Endodermal cell (in vitro differentiated cells): ENCODE results near the gene PTPRN2. TPM values are rescaled to one million over a fixed set of nuclear protein-coding genes. Genes with fewer than 3 reads are reported as not detected.

Experiments
- DNase-seq: peaks from one replicate; pipeline ENCODE4 v3.0.0-alpha.2; 2017
- H3K27ac ChIP-seq: 2 replicates; pipeline ENCODE4 v1.5.1; 2013; ENCODE audit warnings: mild to moderate bottlenecking, low read depth, low read length, moderate library complexity
- H3K27me3 ChIP-seq: 2 replicates; pipeline ENCODE4 v1.6.1; 2013; ENCODE audit warnings: mild to moderate bottlenecking, low read length, moderate library complexity; ENCODE audit not compliant: insufficient read depth, control insufficient read depth, poor library complexity, severe bottlenecking
- H3K36me3 ChIP-seq: 2 replicates; pipeline ENCODE4 v1.7.0; 2013; ENCODE audit warnings: mild to moderate bottlenecking, low read length, moderate library complexity; ENCODE audit not compliant: control insufficient read depth, insufficient read depth
- H3K4me1 ChIP-seq: one replicate; pipeline ENCODE4 v1.7.0; 2013; ENCODE audit warnings: low read length; ENCODE audit not compliant: control insufficient read depth, insufficient read depth
- H3K4me3 ChIP-seq: 2 replicates; pipeline ENCODE4 v1.5.1; 2013; ENCODE audit warnings: mild to moderate bottlenecking, low read length, moderate library complexity
- H3K9ac ChIP-seq: 2 replicates; pipeline ENCODE4 v1.6.1; 2013; ENCODE audit warnings: mild to moderate bottlenecking, low read length, moderate library complexity; ENCODE audit not compliant: poor library complexity, severe bottlenecking; ENCODE audit errors: extremely low read depth
- H3K9me3 ChIP-seq: 2 replicates; pipeline ENCODE4 v1.6.1; 2013; ENCODE audit warnings: mild to moderate bottlenecking, low read length, moderate library complexity; ENCODE audit not compliant: control insufficient read depth
- H3K27ac Mint-ChIP-seq: 2 replicates; pipeline ENCODE4 v1.8.0; 2020; ENCODE audit warnings: mixed read lengths
- H3K27me3 Mint-ChIP-seq: 2 replicates; pipeline ENCODE4 v1.8.0; 2021; ENCODE audit warnings: mild to moderate bottlenecking, mixed read lengths; ENCODE audit not compliant: insufficient read depth
- H3K36me3 Mint-ChIP-seq: 2 replicates; pipeline ENCODE4 v1.8.0; 2020; ENCODE audit warnings: low read depth, mixed read lengths
- H3K4me1 Mint-ChIP-seq: 2 replicates; pipeline ENCODE4 v1.8.0; 2020; ENCODE audit warnings: mixed read lengths
- H3K4me3 Mint-ChIP-seq: 2 replicates; pipeline ENCODE4 v1.8.0; 2020; ENCODE audit warnings: mild to moderate bottlenecking, moderate library complexity, mixed read lengths
- H3K9me3 Mint-ChIP-seq: 2 replicates; pipeline ENCODE4 v1.8.0; 2020; ENCODE audit warnings: mild to moderate bottlenecking, mixed read lengths
- CTCF ChIP-seq: fragments of 200-600 bp; sonication (generic); conservative IDR thresholded peaks from 2 replicates; pipeline ENCODE4 v1.5.0; 2021; ENCODE audit warnings: antibody characterized with exemption, mild to moderate bottlenecking
- WGBS, 2 experiments: methylation state at CpG; one replicate each; pipeline versions ENCODE4 v1.1.5 to v1.1.7; 2013; ENCODE audit warnings: missing lambda C conversion rate in 2 of 2, mixed read lengths in 1 of 2; ENCODE audit not compliant: insufficient coverage in 1 of 2, insufficient read length in 1 of 2; 5-methylcytosine and 5-hydroxymethylcytosine counted together
- total RNA-seq, 2 donors: library from RNA; stranded (reverse); fragmentation: NEBNext Ultra II Directional in 1 of 2; extraction: Animal tissue kit (Norgen Biotek cat#: 25700) in 1 of 2; gene quantifications; 2 replicates in 1 of 2; 3 replicates in 1 of 2; pipeline ENCODE4 v1.2.1, GENCODE V29; 2021

Gene PTPRN2
- total RNA-seq, 2 donors from 2014 or later, result 0.69 to 1.2 TPM

GRCh38 chr7:157806711-157807110 is 780.9 kb downstream of the PTPRN2 start:
- no peaks in the 10 kb centered on the region for H3K27me3 Mint-ChIP-seq
- Histone ChIP-seq H3K4me1 (no peaks in the 10 kb centered on the region), H3K9me3 (peaks cover 72% of the 10 kb centered on the region), H3K4me3 (no peak overlapping the region), H3K36me3 (no peaks in the 10 kb centered on the region), H3K9ac (no peak overlapping the region), H3K27me3 (no peaks in the 10 kb centered on the region), H3K27ac (no peak overlapping the region)
- no peaks in the 10 kb centered on the region for H3K4me1 Mint-ChIP-seq
- no peak for DNase-seq
- no peaks in the 10 kb centered on the region for H3K36me3 Mint-ChIP-seq
- H3K27ac Mint-ChIP-seq, result no peak overlapping the region
- TF ChIP-seq CTCF, result no peak
- no peak overlapping the region for H3K4me3 Mint-ChIP-seq
- peaks cover 37% of the 10 kb centered on the region for H3K9me3 Mint-ChIP-seq
- WGBS, 2 experiments, result 56 to 67% methylated on average over 4 of the region's 4 CpGs

- no peak overlapping the region for H3K9ac ChIP-seq
- H3K4me1 ChIP-seq, result no peaks in the 10 kb centered on the region
- H3K9me3 ChIP-seq, result peaks cover 75% of the 10 kb centered on the region
- peaks cover 33% of the 10 kb centered on the region for H3K9me3 Mint-ChIP-seq
- H3K27ac ChIP-seq, result no peak overlapping the region
- H3K4me3 ChIP-seq, result no peak overlapping the region
- no peak for DNase-seq
- no peak overlapping the region for H3K4me3 Mint-ChIP-seq
- H3K27me3 Mint-ChIP-seq, result no peaks in the 10 kb centered on the region
- H3K4me1 Mint-ChIP-seq, result no peaks in the 10 kb centered on the region
- WGBS, 2 experiments, result 82% methylated on average over 6 of the region's 6 CpGs; no CpG with 5 or more reads in 1 of the 2 experiments
- no peak for TF ChIP-seq CTCF
- H3K27ac Mint-ChIP-seq, result no peak overlapping the region
- no peaks in the 10 kb centered on the region for H3K36me3 ChIP-seq
- H3K36me3 Mint-ChIP-seq, result no peaks in the 10 kb centered on the region
- no peaks in the 10 kb centered on the region for H3K27me3 ChIP-seq
Observed at GRCh38 chr7:157805713-157806112, 781.9 kb downstream of the PTPRN2 start.

GRCh38 chr7:157803906-157804305 is 783.7 kb downstream of the PTPRN2 start:
- no peaks in the 10 kb centered on the region for H3K4me1 Mint-ChIP-seq
- no peaks in the 10 kb centered on the region for H3K36me3 Mint-ChIP-seq
- Histone ChIP-seq H3K27me3 (no peaks in the 10 kb centered on the region), H3K9ac (no peak overlapping the region), H3K4me3 (no peak overlapping the region), H3K4me1 (no peaks in the 10 kb centered on the region), H3K36me3 (no peaks in the 10 kb centered on the region), H3K27ac (no peak overlapping the region), H3K9me3 (peaks cover 68% of the 10 kb centered on the region)
- peaks cover 17% of the 10 kb centered on the region for H3K9me3 Mint-ChIP-seq
- H3K27me3 Mint-ChIP-seq, result no peaks in the 10 kb centered on the region
- H3K27ac Mint-ChIP-seq, result no peak overlapping the region
- no peak for DNase-seq
- H3K4me3 Mint-ChIP-seq, result no peak overlapping the region
- TF ChIP-seq CTCF, result no peak
- 87 to 91% methylated on average over 5 of the region's 5 CpGs for WGBS, 2 experiments
